Non-pigmented ciliary epithelial cell (primary cell): Measurements from ENCODE around the gene CNOT6.

ENCODE experiments used
- DNase-seq: peaks from one replicate; pipeline ENCODE4 v3.0.0-alpha.2; 2010; ENCODE audit warnings: low read depth

CNOT6 gene

GRCh38 chr5:180583738-180584137 lies 89.6 kb downstream of the CNOT6 start:
- no peak for DNase-seq

- DNase-seq: no peak
Measured at GRCh38 chr5:180586204-180586603, 92.0 kb downstream of the CNOT6 start.

GRCh38 chr5:180586870-180587269 lies 92.7 kb downstream of the CNOT6 start:
- no peak for DNase-seq

GRCh38 chr5:180589771-180590542 lies 95.8 kb downstream of the CNOT6 start:
- no peak for DNase-seq

DNA sequence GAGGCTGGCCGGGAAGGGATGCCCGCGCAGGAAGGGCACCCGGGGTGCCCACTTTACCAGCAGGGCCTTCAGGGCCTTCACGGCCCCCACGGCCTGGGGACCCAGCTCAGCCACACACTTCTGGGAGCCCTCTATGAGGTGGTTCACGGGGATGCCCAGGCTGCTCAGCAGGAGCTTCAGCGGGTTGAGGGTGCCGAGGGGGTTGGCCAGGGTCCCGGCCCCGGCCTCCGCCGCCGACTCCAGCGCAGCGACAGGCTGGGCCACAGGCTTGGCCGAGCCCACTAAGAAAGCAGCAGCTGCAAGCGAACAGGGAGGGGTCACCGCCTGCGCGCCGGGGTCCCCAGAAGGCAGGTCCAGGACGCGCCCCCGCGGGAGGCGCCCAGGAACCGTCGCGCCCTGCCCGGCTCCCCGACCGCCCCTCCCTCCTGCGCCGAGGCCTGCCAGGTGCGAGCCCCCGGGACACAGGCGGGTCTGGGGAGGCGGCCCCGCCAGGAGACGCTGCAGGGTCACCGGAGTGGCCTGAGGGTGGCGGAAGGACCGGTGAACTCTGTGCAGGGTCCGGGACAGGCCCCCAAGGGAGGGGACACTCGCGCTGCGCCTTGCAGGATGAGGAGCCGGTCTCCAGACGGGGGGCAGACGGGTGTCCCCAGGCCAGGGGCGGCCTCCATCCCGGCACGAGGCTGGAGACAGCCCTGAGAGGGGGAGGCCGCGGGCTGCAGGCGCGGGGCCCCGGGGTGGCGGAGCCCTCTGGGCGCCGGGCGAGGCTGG lies 96.5 kb downstream of the CNOT6 start:
- DNase-seq: no peak

DNA sequence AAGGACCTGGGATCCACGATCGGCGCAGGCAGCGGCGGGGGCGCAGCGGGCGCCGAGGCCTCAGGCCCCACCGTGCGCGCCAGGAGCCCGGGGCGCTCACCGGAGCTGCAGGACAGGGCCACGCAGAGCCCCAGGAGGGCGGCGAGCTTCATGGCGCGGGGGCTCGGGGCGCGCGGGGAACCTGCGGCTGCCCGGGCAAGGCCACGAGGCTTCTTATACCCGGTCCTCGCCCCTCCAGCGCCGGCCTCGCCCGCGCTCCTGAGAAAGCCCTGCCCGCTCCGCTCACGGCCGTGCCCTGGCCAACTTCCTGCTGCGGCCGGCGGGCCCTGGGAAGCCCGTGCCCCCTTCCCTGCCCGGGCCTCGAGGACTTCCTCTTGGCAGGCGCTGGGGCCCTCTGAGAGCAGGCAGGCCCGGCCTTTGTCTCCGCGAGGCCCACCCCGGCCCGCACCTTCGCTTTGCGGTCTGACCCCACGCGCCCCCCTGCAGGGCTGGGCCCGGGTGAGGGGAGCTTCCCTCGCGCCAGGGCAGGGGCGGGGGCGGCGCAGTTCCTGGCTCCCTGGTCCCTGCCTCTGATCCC lies 97.2 kb downstream of the CNOT6 start, which contains the start of gene SCGB3A1:
Gene SCGB3A1, minus strand, starts transcription at position 189 of the 577 bp plus-strand sequence. Its CDS starts 37 bp downstream, at position 152.
- no peak for DNase-seq

DNA sequence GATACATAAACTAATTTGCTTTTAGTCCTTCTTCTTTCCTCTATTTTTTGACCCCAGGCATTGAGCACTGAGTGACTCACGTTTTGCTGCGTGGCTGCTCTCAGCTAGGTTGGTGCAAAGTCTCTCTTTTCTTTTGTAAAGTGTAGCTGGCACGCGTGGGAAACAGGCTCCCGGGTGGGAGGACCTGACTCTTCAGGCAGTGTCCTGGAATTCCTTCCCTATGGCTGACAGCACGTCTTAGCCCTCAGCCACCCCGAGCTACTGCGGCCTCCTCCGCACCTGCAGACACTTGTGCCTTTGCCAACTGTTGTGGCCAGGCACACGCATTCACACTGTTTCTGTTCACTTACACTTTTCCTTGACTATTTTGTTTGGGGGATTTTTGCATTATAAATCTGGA lies 98.0 kb downstream of the CNOT6 start:
- no peak for DNase-seq

GRCh38 chr5:180593446-180594206 lies 99.4 kb downstream of the CNOT6 start:
- DNase-seq: no peak

DNA sequence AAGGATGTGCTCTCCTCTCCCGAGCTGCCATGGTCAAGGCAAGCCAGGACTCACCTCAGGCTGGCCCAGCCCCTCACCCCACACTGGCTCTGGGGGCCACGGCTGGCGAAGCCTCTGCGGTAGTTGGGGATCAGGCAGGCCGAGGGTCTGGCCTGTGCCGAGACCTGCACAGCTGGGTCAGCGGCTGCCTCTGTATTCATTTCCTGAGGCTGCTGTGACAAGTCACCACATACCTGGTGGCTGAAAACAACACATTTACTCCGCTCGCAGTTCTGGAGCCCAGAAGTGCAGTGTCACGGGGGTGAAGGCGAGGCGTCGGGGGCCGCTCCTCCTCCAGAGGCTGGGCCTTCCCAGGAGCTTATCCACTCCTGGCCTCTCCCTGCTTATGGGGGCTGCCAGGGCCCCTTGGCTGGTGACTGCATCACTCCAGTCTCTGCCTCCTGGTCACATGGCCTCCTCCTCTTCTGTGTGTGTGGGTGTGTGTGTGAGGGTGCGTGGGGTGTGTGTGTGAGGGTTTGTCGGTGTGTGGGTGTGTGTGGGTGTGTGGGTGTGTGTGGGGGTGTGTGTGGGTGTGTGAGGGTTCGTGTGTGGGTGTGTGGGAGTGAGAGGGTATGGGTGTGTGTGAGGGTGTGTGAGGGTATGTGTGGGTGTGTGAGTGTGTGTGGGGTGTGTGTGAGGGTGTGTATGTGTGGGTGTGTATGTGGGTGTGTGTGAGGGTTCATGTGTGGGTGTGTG lies 100.3 kb downstream of the CNOT6 start:
- no peak for DNase-seq

DNA sequence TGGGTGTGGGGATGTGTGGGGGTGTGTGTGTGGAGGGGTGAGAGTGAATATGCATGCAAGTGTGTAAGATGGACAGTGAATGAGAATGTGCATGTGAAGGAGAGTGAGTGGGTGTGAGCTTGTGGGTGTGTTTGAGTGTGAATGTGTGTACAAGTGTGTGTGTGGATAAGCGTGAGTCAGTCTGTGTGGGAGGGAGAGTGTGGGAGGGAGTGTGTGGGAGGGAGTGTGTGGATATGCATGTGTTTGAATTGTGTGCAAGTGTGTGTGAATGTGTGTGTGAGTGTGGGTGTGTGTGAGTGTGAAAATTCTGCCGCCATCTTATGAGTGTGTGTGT lies 100.8 kb downstream of the CNOT6 start:
- no peak for DNase-seq

DNA sequence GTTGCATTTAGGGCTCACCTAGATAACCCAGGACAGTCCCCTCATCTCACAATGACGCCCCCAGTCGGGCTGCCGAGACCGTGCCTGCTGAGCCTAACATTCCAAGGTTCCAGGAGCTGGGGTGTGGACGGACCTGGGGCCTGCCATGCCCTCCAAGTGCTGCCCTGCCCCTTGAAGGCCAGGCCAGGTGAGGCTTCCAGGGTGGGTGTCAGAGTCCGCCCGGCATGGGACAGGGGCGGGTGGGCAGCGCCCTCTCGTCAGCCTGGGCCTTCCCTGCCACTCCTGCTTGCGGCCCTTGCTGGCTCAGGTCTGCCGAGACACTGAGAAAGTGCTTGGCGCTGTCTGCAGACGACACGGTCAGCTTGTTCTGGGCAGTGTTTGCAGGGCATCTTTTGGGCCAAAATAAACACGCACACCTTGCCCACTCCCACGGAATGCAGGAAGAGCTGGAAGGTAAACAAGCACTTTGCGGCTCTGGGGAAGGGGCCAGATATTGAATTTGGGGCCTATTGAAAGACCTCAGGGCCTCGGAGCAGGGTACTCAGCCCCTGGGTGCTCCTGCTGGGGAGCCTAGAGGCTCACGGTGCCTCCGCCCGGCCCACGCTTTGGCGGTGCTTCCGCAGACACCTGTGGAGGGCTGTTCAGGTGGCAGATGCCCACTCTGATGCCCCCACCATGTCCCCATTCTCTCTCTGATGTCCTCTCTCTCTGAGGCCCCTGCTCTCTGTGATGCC lies 101.4 kb downstream of the CNOT6 start:
- no peak for DNase-seq

- DNase-seq: no peak
Measured at GRCh38 chr5:180596115-180596667, 102.0 kb downstream of the CNOT6 start.

GRCh38 chr5:180596668-180597231 lies 102.6 kb downstream of the CNOT6 start:
- no peak for DNase-seq

GRCh38 chr5:180598316-180598701 lies 104.1 kb downstream of the CNOT6 start:
- DNase-seq: no peak

GRCh38 chr5:180598797-180599589 lies 104.8 kb downstream of the CNOT6 start:
- no peak for DNase-seq

- no peak for DNase-seq
Measured at GRCh38 chr5:180599590-180599914, 105.4 kb downstream of the CNOT6 start.

GRCh38 chr5:180599981-180600553 lies 105.9 kb downstream of the CNOT6 start:
- DNase-seq: no peak

DNA sequence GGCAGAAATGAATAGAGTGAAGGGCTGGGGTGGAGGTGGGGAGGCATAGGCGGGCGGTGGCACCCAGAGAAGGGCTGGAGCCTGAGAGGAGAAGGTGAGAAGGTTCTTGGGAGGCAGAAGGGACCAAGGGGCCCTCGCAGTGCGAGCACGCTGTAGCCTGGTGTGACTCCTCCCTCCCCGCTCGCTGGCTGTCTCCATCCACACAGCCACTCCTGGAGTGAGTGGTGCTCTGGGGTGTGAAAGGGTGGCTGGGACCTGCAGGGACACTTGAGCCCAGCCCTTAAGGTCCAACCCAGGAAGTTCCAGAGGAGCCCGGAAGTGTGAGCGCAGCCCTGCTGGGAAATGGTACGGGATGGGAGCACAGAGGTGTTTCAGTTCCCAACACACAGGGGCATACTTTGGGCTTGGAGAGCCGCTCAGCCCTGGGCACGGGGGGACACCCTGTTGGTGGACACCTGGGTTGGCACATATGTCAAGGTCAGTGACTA lies 106.4 kb downstream of the CNOT6 start:
- DNase-seq: no peak
